Measurements from ENCODE around the gene USP15. TPM values are rescaled to one million over a fixed set of nuclear protein-coding genes. Genes with fewer than 3 reads are reported as not detected.

Gene USP15
- total and polyA plus RNA-seq, 2 experiments from 2014 or later: 48.3 to 54.4 TPM

- H3K79me2 ChIP-seq (ENCODE audit: insufficient read depth): peaks cover 30% of the 10 kb centered on the region
- no peak overlapping the region for H3K27ac ChIP-seq
- H4K20me1 ChIP-seq (ENCODE audit: insufficient read depth): no peaks in the 10 kb centered on the region; the same call in 1 of the 2 replicates
- H3K36me3 ChIP-seq (ENCODE audit: low read depth): no peaks in the 10 kb centered on the region
- H3K9ac ChIP-seq: no peak overlapping the region
- 0 out of 2 replicates have a peak, but pooled peaks cover 3% of the 10 kb centered on the region for H3F3A ChIP-seq (ENCODE audit: insufficient read depth)
- H3K4me3 ChIP-seq: no peak overlapping the region
- H3K9me2 ChIP-seq (ENCODE audit: insufficient read depth): no peaks in the 10 kb centered on the region
- 93 to 99% methylated on average over 3 of the region's 3 CpGs for WGBS, 2 experiments (ENCODE audit: low coverage in 1 of 2, low lambda C conversion rate in 2 of 2, missing lambda C conversion rate in 2 of 2)
- no peaks in the 10 kb centered on the region for H3K27me3 ChIP-seq (replicated peaks; ENCODE audit: insufficient read depth)
- no peaks in the 10 kb centered on the region for H3K9me3 ChIP-seq (ENCODE audit: low read depth)
- TF ChIP-seq EZH2 (IDR thresholded peaks at IDR 0.05; ENCODE audit: insufficient read depth, poor library complexity, severe bottlenecking) (no peak), EZH2phosphoT487 (IDR thresholded peaks at IDR 0.05; ENCODE audit: insufficient read depth, low read depth) (no peak)
- in situ Hi-C loops (cut with MboI): no loop called here
- H2AFZ ChIP-seq: no peak overlapping the region
- no peak for DNase-seq
- peaks cover 38% of the 10 kb centered on the region for H3K4me1 ChIP-seq (ENCODE audit: insufficient read depth)
- H3K4me2 ChIP-seq (ENCODE audit: unreplicated experiment): no peak overlapping the region
Measured at GRCh38 chr12:62258231-62258630, 2.0 kb upstream of the USP15 start.

- H3K9ac ChIP-seq: peak overlapping the region; percentile 89
- no peaks in the 10 kb centered on the region for H3K9me3 ChIP-seq (ENCODE audit: low read depth)
- no peaks in the 10 kb centered on the region for H3K9me2 ChIP-seq (ENCODE audit: insufficient read depth)
- 0 out of 2 replicates have a peak, but pooled peaks cover 3% of the 10 kb centered on the region for H3F3A ChIP-seq (ENCODE audit: insufficient read depth)
- peak overlapping the region; percentile 91 for H3K4me2 ChIP-seq (ENCODE audit: unreplicated experiment)
- in situ Hi-C loops (cut with MboI): no loop called here
- peak; percentile 29 for DNase-seq
- H3K4me1 ChIP-seq (ENCODE audit: insufficient read depth): peaks cover 40% of the 10 kb centered on the region
- WGBS, 2 experiments (ENCODE audit: low coverage in 1 of 2, low lambda C conversion rate in 2 of 2, missing lambda C conversion rate in 2 of 2): 44 to 47% methylated on average over 10 of the region's 10 CpGs
- peak overlapping the region; percentile 89 for H3K27ac ChIP-seq
- TF ChIP-seq EZH2phosphoT487 (IDR thresholded peaks at IDR 0.05; ENCODE audit: insufficient read depth, low read depth): no peak
- TF ChIP-seq EZH2 (IDR thresholded peaks at IDR 0.05; ENCODE audit: insufficient read depth, poor library complexity, severe bottlenecking): no peak
- H3K79me2 ChIP-seq (ENCODE audit: insufficient read depth): peaks cover 39% of the 10 kb centered on the region
- no peaks in the 10 kb centered on the region; the same call in 1 of the 2 replicates for H4K20me1 ChIP-seq (ENCODE audit: insufficient read depth)
- peak overlapping the region; percentile 91 for H2AFZ ChIP-seq
- no peaks in the 10 kb centered on the region for H3K27me3 ChIP-seq (replicated peaks; ENCODE audit: insufficient read depth)
- H3K4me3 ChIP-seq: peak overlapping the region; percentile 85
- no peaks in the 10 kb centered on the region for H3K36me3 ChIP-seq (ENCODE audit: low read depth)
Measured at GRCh38 chr12:62258941-62259630, 1.1 kb upstream of the USP15 start.

GRCh38 chr12:62259631-62259992 lies 592 bp upstream of the USP15 start:
- in situ Hi-C loops (cut with MboI): no loop called here
- no peaks in the 10 kb centered on the region for H3K9me2 ChIP-seq (ENCODE audit: insufficient read depth)
- no peaks in the 10 kb centered on the region for H3K36me3 ChIP-seq (ENCODE audit: low read depth)
- peak overlapping the region; percentile 91 for H2AFZ ChIP-seq
- H3K79me2 ChIP-seq (ENCODE audit: insufficient read depth): peaks cover 44% of the 10 kb centered on the region
- H3K4me2 ChIP-seq (ENCODE audit: unreplicated experiment): peak overlapping the region; percentile 91
- WGBS, 2 experiments (ENCODE audit: low coverage in 1 of 2, low lambda C conversion rate in 2 of 2, missing lambda C conversion rate in 2 of 2): 2 to 3% methylated on average over 15 of the region's 15 CpGs
- peak overlapping the region; percentile 89 for H3K27ac ChIP-seq
- no peaks in the 10 kb centered on the region for H3K9me3 ChIP-seq (ENCODE audit: low read depth)
- H3F3A ChIP-seq (ENCODE audit: insufficient read depth): 0 out of 2 replicates have a peak, but pooled peaks cover 3% of the 10 kb centered on the region
- no peak for DNase-seq
- TF ChIP-seq EZH2phosphoT487 (IDR thresholded peaks at IDR 0.05; ENCODE audit: insufficient read depth, low read depth) (no peak), EZH2 (IDR thresholded peaks at IDR 0.05; ENCODE audit: insufficient read depth, poor library complexity, severe bottlenecking) (no peak)
- peaks cover 40% of the 10 kb centered on the region for H3K4me1 ChIP-seq (ENCODE audit: insufficient read depth)
- H3K4me3 ChIP-seq: peak overlapping the region; percentile 85
- H3K9ac ChIP-seq: peak overlapping the region; percentile 89
- H3K27me3 ChIP-seq (replicated peaks; ENCODE audit: insufficient read depth): no peaks in the 10 kb centered on the region
- no peaks in the 10 kb centered on the region; the same call in 1 of the 2 replicates for H4K20me1 ChIP-seq (ENCODE audit: insufficient read depth)

- Histone ChIP-seq H4K20me1 (ENCODE audit: insufficient read depth) (no peaks in the 10 kb centered on the region; the same call in 1 of the 2 replicates), H3K4me1 (ENCODE audit: insufficient read depth) (peaks cover 40% of the 10 kb centered on the region), H3K9me3 (ENCODE audit: low read depth) (no peaks in the 10 kb centered on the region), H3F3A (ENCODE audit: insufficient read depth) (0 out of 2 replicates have a peak, but pooled peaks cover 3% of the 10 kb centered on the region), H3K4me3 (peak overlapping the region; percentile 85), H3K9me2 (ENCODE audit: insufficient read depth) (no peaks in the 10 kb centered on the region), H3K27ac (peak overlapping the region; percentile 89), H3K79me2 (ENCODE audit: insufficient read depth) (peaks cover 58% of the 10 kb centered on the region), H3K36me3 (ENCODE audit: low read depth) (no peaks in the 10 kb centered on the region), H2AFZ (peak overlapping the region; percentile 91), H3K4me2 (ENCODE audit: unreplicated experiment) (peak overlapping the region; percentile 91), H3K9ac (peak overlapping the region; percentile 89), H3K27me3 (replicated peaks; ENCODE audit: insufficient read depth) (no peaks in the 10 kb centered on the region)
- TF ChIP-seq EZH2 (IDR thresholded peaks at IDR 0.05; ENCODE audit: insufficient read depth, poor library complexity, severe bottlenecking) (no peak), EZH2phosphoT487 (IDR thresholded peaks at IDR 0.05; ENCODE audit: insufficient read depth, low read depth) (no peak)
- in situ Hi-C loops (cut with MboI): no loop called here
- WGBS, 2 experiments (ENCODE audit: low coverage in 1 of 2, low lambda C conversion rate in 2 of 2, missing lambda C conversion rate in 2 of 2): 2 to 3% methylated on average over 25 of the region's 26 CpGs
- DNase-seq: peak; percentile 76
Measured at GRCh38 chr12:62260733-62261683, 804 bp downstream of the USP15 start.
